ENCODE data around the gene LCE4A.
"Not testable (repeated sequence)": the region's sequence is repeated elsewhere in the genome, so short reads cannot be mapped to it uniquely, and the experiment has no call there.

DNA sequence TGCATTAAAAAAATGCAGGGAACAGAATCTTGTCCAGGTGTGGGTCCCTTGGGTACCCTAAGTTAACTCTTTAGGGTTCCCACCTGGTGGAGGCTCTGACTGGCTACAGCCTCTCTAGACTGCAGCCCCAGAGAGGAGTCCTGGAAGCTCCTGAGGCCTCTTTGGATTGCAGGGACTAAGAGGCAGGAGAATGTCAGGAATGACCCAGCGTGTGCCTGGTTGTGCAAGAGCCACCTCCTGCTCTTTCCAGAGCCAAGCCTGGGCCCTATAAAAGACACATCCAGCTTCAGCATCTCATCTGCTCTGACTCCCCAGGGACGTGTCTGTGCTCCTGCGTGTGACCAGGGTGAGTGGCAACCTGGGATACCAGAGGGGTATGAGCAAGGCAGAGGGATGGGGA lies 33.0 kb upstream of the LCE4A start, which contains the start of gene LCE2C:
- not testable (repeated sequence) for TF ChIP-seq TAF1 (IDR thresholded peaks at IDR 0.05; ENCODE audit: low read depth); CREB1 (IDR thresholded peaks at IDR 0.05; ENCODE audit: low read depth); USF1 (IDR thresholded peaks at IDR 0.05); CEBPB (IDR thresholded peaks at IDR 0.05); ZBTB7A (IDR thresholded peaks at IDR 0.05; ENCODE audit: low read depth); YY1 (IDR thresholded peaks at IDR 0.05; ENCODE audit: low read depth); RAD21 (IDR thresholded peaks at IDR 0.05; ENCODE audit: low read depth); EP300 (IDR thresholded peaks at IDR 0.05; ENCODE audit: borderline replicate concordance); NFIC (IDR thresholded peaks at IDR 0.05); EGR1 (IDR thresholded peaks at IDR 0.05); FOXM1 (IDR thresholded peaks at IDR 0.05; ENCODE audit: borderline replicate concordance, low read depth)
- TF ChIP-seq, protein P1, sequence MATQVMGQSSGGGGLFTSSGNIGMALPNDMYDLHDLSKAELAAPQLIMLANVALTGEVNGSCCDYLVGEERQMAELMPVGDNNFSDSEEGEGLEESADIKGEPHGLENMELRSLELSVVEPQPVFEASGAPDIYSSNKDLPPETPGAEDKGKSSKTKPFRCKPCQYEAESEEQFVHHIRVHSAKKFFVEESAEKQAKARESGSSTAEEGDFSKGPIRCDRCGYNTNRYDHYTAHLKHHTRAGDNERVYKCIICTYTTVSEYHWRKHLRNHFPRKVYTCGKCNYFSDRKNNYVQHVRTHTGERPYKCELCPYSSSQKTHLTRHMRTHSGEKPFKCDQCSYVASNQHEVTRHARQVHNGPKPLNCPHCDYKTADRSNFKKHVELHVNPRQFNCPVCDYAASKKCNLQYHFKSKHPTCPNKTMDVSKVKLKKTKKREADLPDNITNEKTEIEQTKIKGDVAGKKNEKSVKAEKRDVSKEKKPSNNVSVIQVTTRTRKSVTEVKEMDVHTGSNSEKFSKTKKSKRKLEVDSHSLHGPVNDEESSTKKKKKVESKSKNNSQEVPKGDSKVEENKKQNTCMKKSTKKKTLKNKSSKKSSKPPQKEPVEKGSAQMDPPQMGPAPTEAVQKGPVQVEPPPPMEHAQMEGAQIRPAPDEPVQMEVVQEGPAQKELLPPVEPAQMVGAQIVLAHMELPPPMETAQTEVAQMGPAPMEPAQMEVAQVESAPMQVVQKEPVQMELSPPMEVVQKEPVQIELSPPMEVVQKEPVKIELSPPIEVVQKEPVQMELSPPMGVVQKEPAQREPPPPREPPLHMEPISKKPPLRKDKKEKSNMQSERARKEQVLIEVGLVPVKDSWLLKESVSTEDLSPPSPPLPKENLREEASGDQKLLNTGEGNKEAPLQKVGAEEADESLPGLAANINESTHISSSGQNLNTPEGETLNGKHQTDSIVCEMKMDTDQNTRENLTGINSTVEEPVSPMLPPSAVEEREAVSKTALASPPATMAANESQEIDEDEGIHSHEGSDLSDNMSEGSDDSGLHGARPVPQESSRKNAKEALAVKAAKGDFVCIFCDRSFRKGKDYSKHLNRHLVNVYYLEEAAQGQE (IDR thresholded peaks at IDR 0.05; ENCODE audit: low read depth): not testable (repeated sequence)
